Muscle of back (tissue), 11 donors: ENCODE data around the gene TFCP2L1. TPM values are rescaled to one million over a fixed set of nuclear protein-coding genes. Genes with fewer than 3 reads are reported as not detected.

ENCODE experiments used
- DNase-seq, 3 donors: peaks; one replicate each; pipeline versions ENCODE4 v3.0.0 to v3.0.0-alpha.2; 2013
- polyA plus RNA-seq, 10 donors: library from polyadenylated mRNA; unstranded; fragments of 120-200 nt; gene quantifications; one replicate each; pipeline ENCODE4 v1.2.1, GENCODE V29; 2013; ENCODE audit not compliant: insufficient read length in 10 of 10

Gene TFCP2L1
- polyA plus RNA-seq, 10 donors = 0.09 to 0.90 (median 0.14) TPM

- no peak for DNase-seq
These were observed 109.7 kb downstream of the TFCP2L1 start for GRCh38 chr2:121175326-121175725.

GRCh38 chr2:121173806-121174205 is 111.2 kb downstream of the TFCP2L1 start:
- DNase-seq = no peak

- no peak for DNase-seq
These were observed 111.9 kb downstream of the TFCP2L1 start for GRCh38 chr2:121173112-121173511.

- DNase-seq = no peak
These were observed 112.5 kb downstream of the TFCP2L1 start for GRCh38 chr2:121172456-121172855.

GRCh38 chr2:121171625-121172119 is 113.3 kb downstream of the TFCP2L1 start:
- no peak for DNase-seq

- DNase-seq = no peak
These were observed 114.4 kb downstream of the TFCP2L1 start for GRCh38 chr2:121170577-121170976.

GRCh38 chr2:121167411-121167810 is 117.6 kb downstream of the TFCP2L1 start:
- DNase-seq = no peak

Other genes with a start within 250 kb of the TFCP2L1 start
- gene RNU4ATAC, start 245.7 kb upstream of the TFCP2L1 start, polyA plus RNA-seq = not detected